ENCODE data around the gene ANGPTL8. TPM values are rescaled to one million over a fixed set of nuclear protein-coding genes. Genes with fewer than 3 reads are reported as not detected.

Gene ANGPTL8
- total and polyA plus RNA-seq, 2 of the 13 experiments (the other 11 are each of a cell fraction or from before 2014, with no cell fraction given) = 27.3 to 243 TPM

DNA sequence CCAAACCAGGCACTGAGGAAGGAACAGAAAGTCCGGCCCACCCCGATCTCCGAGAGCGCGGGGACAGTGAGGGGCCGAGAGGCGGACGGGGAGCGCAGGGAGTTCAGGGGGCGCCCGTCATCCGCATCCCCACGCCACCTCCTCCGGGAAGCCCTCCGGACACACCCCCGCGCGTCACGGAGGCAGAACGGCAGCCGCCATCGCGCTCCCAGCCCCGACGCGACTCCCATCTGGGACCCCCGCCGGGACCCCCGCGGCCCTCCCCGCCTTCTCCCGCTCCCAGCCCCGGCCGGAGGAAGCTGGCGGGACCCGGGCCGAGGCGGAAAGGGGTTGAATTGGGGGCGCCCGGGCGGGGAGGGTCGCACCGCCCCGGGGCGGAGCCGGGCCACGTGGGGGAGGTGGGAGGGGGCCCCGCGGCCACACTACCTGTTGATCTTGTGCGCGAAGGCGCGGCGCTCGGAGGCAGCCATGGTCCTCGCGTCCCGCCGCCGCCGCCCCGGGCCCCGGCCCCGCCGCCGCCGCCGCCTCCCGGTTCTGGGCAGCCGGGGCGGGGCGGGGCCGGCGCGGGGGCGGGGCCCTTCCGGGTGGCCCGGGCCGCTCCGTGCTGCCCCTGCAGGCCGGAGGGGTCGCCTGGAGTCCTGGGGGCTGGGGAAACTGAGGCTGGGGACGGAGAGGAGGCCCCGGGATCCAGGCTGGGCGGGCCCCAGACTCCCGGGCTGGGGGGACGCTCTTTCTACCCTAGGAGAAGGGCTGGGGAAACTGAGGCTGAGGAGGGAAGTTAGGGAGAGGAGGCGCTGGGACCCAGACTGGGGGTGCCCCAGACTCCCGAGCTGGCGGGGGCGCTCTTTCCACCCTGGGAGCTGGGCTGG, 22.8 kb downstream of the ANGPTL8 start, which contains the start of gene DOCK6 (continued):
- TF ChIP-seq, protein P1, sequence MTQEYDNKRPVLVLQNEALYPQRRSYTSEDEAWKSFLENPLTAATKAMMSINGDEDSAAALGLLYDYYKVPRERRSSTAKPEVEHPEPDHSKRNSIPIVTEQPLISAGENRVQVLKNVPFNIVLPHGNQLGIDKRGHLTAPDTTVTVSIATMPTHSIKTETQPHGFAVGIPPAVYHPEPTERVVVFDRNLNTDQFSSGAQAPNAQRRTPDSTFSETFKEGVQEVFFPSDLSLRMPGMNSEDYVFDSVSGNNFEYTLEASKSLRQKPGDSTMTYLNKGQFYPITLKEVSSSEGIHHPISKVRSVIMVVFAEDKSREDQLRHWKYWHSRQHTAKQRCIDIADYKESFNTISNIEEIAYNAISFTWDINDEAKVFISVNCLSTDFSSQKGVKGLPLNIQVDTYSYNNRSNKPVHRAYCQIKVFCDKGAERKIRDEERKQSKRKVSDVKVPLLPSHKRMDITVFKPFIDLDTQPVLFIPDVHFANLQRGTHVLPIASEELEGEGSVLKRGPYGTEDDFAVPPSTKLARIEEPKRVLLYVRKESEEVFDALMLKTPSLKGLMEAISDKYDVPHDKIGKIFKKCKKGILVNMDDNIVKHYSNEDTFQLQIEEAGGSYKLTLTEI (CRISPR knock-in tag; conservative IDR thresholded peaks at IDR 0.05) = no peak
- TF ChIP-seq AGO1 (IDR thresholded peaks at IDR 0.05; ENCODE audit: low read depth, low read length, poor library complexity, severe bottlenecking) (no peak), ZNF207 (IDR thresholded peaks at IDR 0.05; ENCODE audit: borderline replicate concordance) (no peak), MAFF (IDR thresholded peaks at IDR 0.05; ENCODE audit: low read depth, low read length) (no peak), MEIS2 (CRISPR knock-in tag; IDR thresholded peaks at IDR 0.05) (no peak), ZNF230 (CRISPR knock-in tag; IDR thresholded peaks at IDR 0.05) (no peak), ZNF781 (CRISPR knock-in tag; IDR thresholded peaks at IDR 0.05; ENCODE audit: borderline replicate concordance, not compliant biosample characterization) (no peak), ZNF292 (CRISPR knock-in tag; IDR thresholded peaks at IDR 0.05; ENCODE audit: borderline replicate concordance, low read depth) (no peak), ZNF501 (CRISPR knock-in tag; IDR thresholded peaks at IDR 0.05) (no peak), ZNF598 (CRISPR knock-in tag; IDR thresholded peaks at IDR 0.05; ENCODE audit: borderline replicate concordance) (no peak), ZSCAN29 (CRISPR knock-in tag; conservative IDR thresholded peaks at IDR 0.05) (no peak), ZNF460 (CRISPR knock-in tag; IDR thresholded peaks at IDR 0.05; ENCODE audit: borderline replicate concordance) (no peak), RCOR2 (CRISPR knock-in tag; IDR thresholded peaks at IDR 0.05) (no peak), NCOA1 (CRISPR knock-in tag; IDR thresholded peaks at IDR 0.05) (no peak), HDAC6 (IDR thresholded peaks at IDR 0.05; ENCODE audit: low read depth, low read length) (no peak), RFX5 (IDR thresholded peaks at IDR 0.05; ENCODE audit: low read depth, low read length) (no peak), ZNF841 (CRISPR knock-in tag; IDR thresholded peaks at IDR 0.05; ENCODE audit: borderline replicate concordance) (no peak), SMAD3 (CRISPR knock-in tag; IDR thresholded peaks at IDR 0.05) (no peak), HHEX (CRISPR knock-in tag; IDR thresholded peaks at IDR 0.05) (no peak), SMYD3 (CRISPR knock-in tag; IDR thresholded peaks at IDR 0.05) (no peak), ZFP82 (CRISPR knock-in tag; IDR thresholded peaks at IDR 0.05; ENCODE audit: borderline replicate concordance) (peak; percentile 29; the same call in 1 of the 2 replicates)
- TF ChIP-seq, protein P2, sequence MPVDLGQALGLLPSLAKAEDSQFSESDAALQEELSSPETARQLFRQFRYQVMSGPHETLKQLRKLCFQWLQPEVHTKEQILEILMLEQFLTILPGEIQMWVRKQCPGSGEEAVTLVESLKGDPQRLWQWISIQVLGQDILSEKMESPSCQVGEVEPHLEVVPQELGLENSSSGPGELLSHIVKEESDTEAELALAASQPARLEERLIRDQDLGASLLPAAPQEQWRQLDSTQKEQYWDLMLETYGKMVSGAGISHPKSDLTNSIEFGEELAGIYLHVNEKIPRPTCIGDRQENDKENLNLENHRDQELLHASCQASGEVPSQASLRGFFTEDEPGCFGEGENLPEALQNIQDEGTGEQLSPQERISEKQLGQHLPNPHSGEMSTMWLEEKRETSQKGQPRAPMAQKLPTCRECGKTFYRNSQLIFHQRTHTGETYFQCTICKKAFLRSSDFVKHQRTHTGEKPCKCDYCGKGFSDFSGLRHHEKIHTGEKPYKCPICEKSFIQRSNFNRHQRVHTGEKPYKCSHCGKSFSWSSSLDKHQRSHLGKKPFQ (CRISPR knock-in tag; IDR thresholded peaks at IDR 0.05; ENCODE audit: insufficient replicate concordance) = no peak
- TF ChIP-seq, protein P3, sequence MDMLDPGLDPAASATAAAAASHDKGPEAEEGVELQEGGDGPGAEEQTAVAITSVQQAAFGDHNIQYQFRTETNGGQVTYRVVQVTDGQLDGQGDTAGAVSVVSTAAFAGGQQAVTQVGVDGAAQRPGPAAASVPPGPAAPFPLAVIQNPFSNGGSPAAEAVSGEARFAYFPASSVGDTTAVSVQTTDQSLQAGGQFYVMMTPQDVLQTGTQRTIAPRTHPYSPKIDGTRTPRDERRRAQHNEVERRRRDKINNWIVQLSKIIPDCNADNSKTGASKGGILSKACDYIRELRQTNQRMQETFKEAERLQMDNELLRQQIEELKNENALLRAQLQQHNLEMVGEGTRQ (IDR thresholded peaks at IDR 0.05; ENCODE audit: low read depth, low read length) = no peak
- TF ChIP-seq, protein P3 (CRISPR knock-in tag; IDR thresholded peaks at IDR 0.05; ENCODE audit: borderline replicate concordance) = no peak

Data from HepG2 (cell line).